Measurements from ENCODE around the gene CDIPT. TPM values are rescaled to one million over a fixed set of nuclear protein-coding genes. Genes with fewer than 3 reads are reported as not detected.

The CDIPT gene
- total and polyA plus RNA-seq, 7 donors, result 24.7 to 54.3 (median 34.0) TPM

- peaks cover 0 to 8% of the 10 kb centered on the region in 2 donors for H3K36me3 ChIP-seq (ENCODE audit: insufficient read depth in 1 of 2, low read depth in 1 of 2)
- H3K4me1 ChIP-seq, result no peaks in the 10 kb centered on the region
- DNase-seq, result no peak
- H3K9me3 ChIP-seq, result no peaks in the 10 kb centered on the region
- no peak for TF ChIP-seq CTCF (IDR thresholded peaks at IDR 0.05)
- no peak for ATAC-seq
- H3K27ac ChIP-seq, result no peak overlapping the region
- H3K4me3 ChIP-seq, result no peak overlapping the region
- intact Hi-C loops (cut with DNase I), result no loop called here
- no peaks in the 10 kb centered on the region for H3K27me3 ChIP-seq (ENCODE audit: insufficient read depth in 3 of 3, low read length in 2 of 3)
- WGBS, 3 donors, result 65 to 77% (median 75%) methylated on average over 2 of the region's 2 CpGs
Observed at GRCh38 chr16:29909391-29909790, 46.4 kb upstream of the CDIPT start.

GRCh38 chr16:29908719-29909220 lies 45.7 kb upstream of the CDIPT start:
- Histone ChIP-seq H3K27ac (no peak overlapping the region), H3K27me3 (ENCODE audit: insufficient read depth in 3 of 3, low read length in 2 of 3) (no peaks in the 10 kb centered on the region), H3K9me3 (no peaks in the 10 kb centered on the region), H3K36me3 (ENCODE audit: insufficient read depth in 1 of 2, low read depth in 1 of 2) (peaks cover 0 to 8% of the 10 kb centered on the region in 2 donors), H3K4me3 (no peak overlapping the region), H3K4me1 (no peaks in the 10 kb centered on the region)
- ATAC-seq, result no peak
- DNase-seq, result no peak
- WGBS, 3 donors, result 80 to 83% (median 81%) methylated on average over 2 of the region's 2 CpGs
- intact Hi-C loops (cut with DNase I), result no loop called here
- no peak for TF ChIP-seq CTCF (IDR thresholded peaks at IDR 0.05)

GRCh38 chr16:29907973-29908372 lies 44.9 kb upstream of the CDIPT start:
- WGBS, 3 donors, result 54 to 65% (median 63%) methylated on average over 2 of the region's 2 CpGs
- H3K36me3 ChIP-seq (ENCODE audit: insufficient read depth in 1 of 2, low read depth in 1 of 2), result peaks cover 0 to 4% of the 10 kb centered on the region in 2 donors
- DNase-seq (no peak), ATAC-seq (no peak)
- H3K9me3 ChIP-seq, result no peaks in the 10 kb centered on the region
- no peak overlapping the region for H3K27ac ChIP-seq
- no peak for TF ChIP-seq CTCF (IDR thresholded peaks at IDR 0.05)
- H3K27me3 ChIP-seq (ENCODE audit: insufficient read depth in 3 of 3, low read length in 2 of 3), result no peaks in the 10 kb centered on the region
- H3K4me1 ChIP-seq, result no peaks in the 10 kb centered on the region
- no peak overlapping the region for H3K4me3 ChIP-seq
- intact Hi-C loops (cut with DNase I), result no loop called here

- no peak for ATAC-seq
- WGBS, 3 donors, result 70 to 78% (median 70%) methylated on average over 18 to 23 of the region's 23 CpGs
- DNase-seq, result no peak
- H3K4me1 ChIP-seq, result no peaks in the 10 kb centered on the region
- no peaks in the 10 kb centered on the region for H3K9me3 ChIP-seq
- TF ChIP-seq CTCF (IDR thresholded peaks at IDR 0.05), result no peak
- peaks cover 0 to 2% (median 1%) of the 10 kb centered on the region in 3 donors for H3K27me3 ChIP-seq (ENCODE audit: insufficient read depth in 3 of 3, low read length in 2 of 3)
- H3K27ac ChIP-seq, result no peak overlapping the region
- no peak overlapping the region for H3K4me3 ChIP-seq
- peaks cover 0 to 4% of the 10 kb centered on the region in 2 donors for H3K36me3 ChIP-seq (ENCODE audit: insufficient read depth in 1 of 2, low read depth in 1 of 2)
- intact Hi-C loops (cut with DNase I), result no loop called here
Observed at GRCh38 chr16:29906520-29907244, 43.7 kb upstream of the CDIPT start.

Measured in psoas muscle (tissue), 8 donors.